Sigmoid colon (tissue), 7 donors: ENCODE results near the gene RAB11B. TPM values are rescaled to one million over a fixed set of nuclear protein-coding genes. Genes with fewer than 3 reads are reported as not detected.

Source experiments
- DNase-seq: peaks from one replicate; pipeline ENCODE4 v3.0.0-alpha.2; 2019
- H3K27ac ChIP-seq, 4 donors: fragments of 200-600 bp; sonication (generic); one replicate each; pipeline ENCODE4 v1.5.1; 2016 to 2019; ENCODE audit warnings: mild to moderate bottlenecking in 1 of 4
- H3K27me3 ChIP-seq, 3 donors: fragments of 200-600 bp; sonication (generic); one replicate each; pipeline ENCODE4 v1.5.1; 2019; ENCODE audit warnings: mild to moderate bottlenecking in 1 of 3
- H3K36me3 ChIP-seq, 4 donors: fragments of 200-600 bp; sonication (generic); one replicate each; pipeline ENCODE4 v1.5.1; 2016 to 2019
- H3K4me1 ChIP-seq, 4 donors: fragments of 200-600 bp; sonication (generic); one replicate each; pipeline ENCODE4 v1.5.1; 2017 to 2019
- H3K4me3 ChIP-seq, 4 donors: fragments of 200-600 bp; sonication (generic); one replicate each; pipeline ENCODE4 v1.5.1; 2017 to 2019; ENCODE audit warnings: mild to moderate bottlenecking in 2 of 4, moderate library complexity in 1 of 4
- H3K9me3 ChIP-seq, 4 donors: fragments of 200-600 bp in 3 of 4; sonication (generic) in 3 of 4; one replicate each; pipeline versions ENCODE4 v1.5.1 to v1.6.1; 2013 to 2019
- CTCF ChIP-seq, 4 experiments: fragments of 450-650 bp in 3 of 4; fragments of 200-600 bp in 1 of 4; IDR thresholded peaks; one replicate each; pipeline ENCODE4 v1.5.1; 2016 to 2019; ENCODE audit warnings: antibody characterized with exemption in 4 of 4, mild to moderate bottlenecking in 3 of 4, moderate library complexity in 2 of 4
- EP300 ChIP-seq, 4 donors: sonication (generic); formaldehyde crosslinking; IDR thresholded peaks; one replicate each; pipeline ENCODE4 v1.6.1; 2017; ENCODE audit warnings: antibody characterized with exemption in 4 of 4
- POLR2A ChIP-seq, 2 donors: fragments of 450-650 bp; IDR thresholded peaks; one replicate each; pipeline ENCODE4 v1.6.1; 2016; ENCODE audit warnings: antibody characterized with exemption in 2 of 2, mild to moderate bottlenecking in 2 of 2, moderate library complexity in 2 of 2
- POLR2AphosphoS5 ChIP-seq, 4 donors: sonication (generic); formaldehyde crosslinking; IDR thresholded peaks; one replicate each; pipeline ENCODE4 v1.6.1; 2017; ENCODE audit warnings: antibody characterized with exemption in 4 of 4
- WGBS, 2 donors: extraction: QIAGEN DNeasy Blood & Tissue Kit; methylation state at CpG; one replicate each; pipeline ENCODE4 v1.1.7; 2013; 5-methylcytosine and 5-hydroxymethylcytosine counted together
- intact Hi-C: fragments of 100-400 bp; cut with DNase I; formaldehyde crosslinking; loops from one replicate; pipeline ENCODE4 v1.15.1; 2023
- polyA plus RNA-seq, 3 donors: library from polyadenylated mRNA; stranded (reverse); fragments of 200-250 nt; gene quantifications; one replicate each; pipeline ENCODE4 v1.2.3, GENCODE V29; 2013
- small RNA-seq, 3 donors: library from RNA; depleted of rRNA; stranded (forward); fragments of <200 nt; gene quantifications; one replicate each; pipeline ENCODE3, GENCODE V24; 2016
- total RNA-seq, 4 donors: library from RNA; depleted of rRNA; stranded (reverse); fragments of >200 nt; gene quantifications; one replicate each; pipeline ENCODE4 v1.1.0, GENCODE V29; 2016
- donor health status: healthy with polysubstance abuse.
- donor health status: Bipolar disorder and iron deficiency.
- donor health status: healthy.

The RAB11B gene
- total and polyA plus RNA-seq, 7 donors: 17.5 to 103 (median 42.1) TPM

DNA sequence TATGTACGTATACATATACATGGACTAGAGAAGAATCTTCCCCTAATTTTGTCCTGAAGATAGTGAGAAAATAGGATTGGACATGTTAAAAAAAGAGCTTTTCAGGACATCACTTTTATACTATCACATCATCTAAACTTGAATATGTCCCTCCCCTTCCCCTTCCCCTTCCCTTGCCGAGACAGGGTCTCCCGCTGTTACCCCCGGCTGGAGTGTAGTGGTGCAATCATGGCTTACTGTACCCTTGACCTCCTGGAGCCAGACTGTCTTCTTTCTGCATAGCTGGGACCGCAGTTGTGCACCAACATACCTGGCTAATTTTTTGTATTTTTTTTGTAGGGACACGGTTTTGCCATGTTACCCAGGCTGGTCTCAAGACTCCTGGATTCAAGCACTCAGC lies 61.2 kb downstream of the RAB11B start:
- TF ChIP-seq EP300 (IDR thresholded peaks at IDR 0.05) (no peak), POLR2AphosphoS5 (IDR thresholded peaks at IDR 0.05) (no peak)
- no peak for DNase-seq
- WGBS, 2 donors: 73 to 76% methylated on average over 6 of the region's 6 CpGs
- intact Hi-C loops: no loop called here
- Histone ChIP-seq H3K36me3 (peaks cover 0 to 27% (median 4%) of the 10 kb centered on the region in 4 donors), H3K9me3 (no peaks in the 10 kb centered on the region), H3K4me3 (no peak overlapping the region), H3K27ac (no peak overlapping the region), H3K4me1 (peaks cover 0 to 90% (median 85%) of the 10 kb centered on the region in 4 donors), H3K27me3 (no peaks in the 10 kb centered on the region)

DNA sequence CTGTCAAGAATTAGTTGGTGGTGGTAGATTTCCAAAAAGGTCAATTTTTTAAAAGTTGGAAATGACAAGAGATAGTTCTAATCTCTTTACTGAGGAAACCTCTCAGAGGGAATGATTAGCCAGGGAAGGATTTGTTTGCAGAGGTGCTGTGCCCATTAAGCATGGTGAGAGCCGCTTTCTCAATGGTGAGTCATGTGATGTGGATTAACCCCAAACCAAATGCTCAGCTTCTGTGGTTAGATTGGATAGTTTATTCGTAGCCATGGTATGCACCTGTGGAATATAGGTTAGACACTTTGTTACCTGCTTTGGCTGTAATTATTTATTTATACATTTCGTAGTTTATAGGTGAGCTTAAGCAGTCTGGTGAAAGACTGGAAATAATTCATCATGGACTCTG lies 61.7 kb downstream of the RAB11B start:
- intact Hi-C loops: no loop called here

GRCh38 chr19:8452446-8453123 lies 62.4 kb downstream of the RAB11B start:
- TF ChIP-seq CTCF (IDR thresholded peaks at IDR 0.05) (no peak), POLR2A (IDR thresholded peaks at IDR 0.05) (no peak), EP300 (IDR thresholded peaks at IDR 0.05) (no peak), POLR2AphosphoS5 (IDR thresholded peaks at IDR 0.05) (no peak)
- 63 to 75% methylated on average over 4 of the region's 4 CpGs for WGBS, 2 donors
- H3K4me1 ChIP-seq: peaks cover 0 to 90% (median 85%) of the 10 kb centered on the region in 4 donors
- H3K4me3 ChIP-seq: no peak overlapping the region
- intact Hi-C loops: no loop called here
- H3K36me3 ChIP-seq: peaks cover 0 to 32% (median 4%) of the 10 kb centered on the region in 4 donors
- no peaks in the 10 kb centered on the region for H3K9me3 ChIP-seq
- peak; percentile 22 for DNase-seq
- no peak overlapping the region for H3K27ac ChIP-seq
- no peaks in the 10 kb centered on the region for H3K27me3 ChIP-seq

More for the DNA sequence above, 61.7 kb downstream of the RAB11B start:
- H3K4me1 ChIP-seq: peaks cover 0 to 90% (median 85%) of the 10 kb centered on the region in 4 donors
- H3K36me3 ChIP-seq: peaks cover 0 to 27% (median 4%) of the 10 kb centered on the region in 4 donors
- H3K4me3 ChIP-seq: no peak overlapping the region
- H3K27me3 ChIP-seq: no peaks in the 10 kb centered on the region
- WGBS, 2 donors: 52 to 53% methylated on average over 3 of the region's 3 CpGs
- no peaks in the 10 kb centered on the region for H3K9me3 ChIP-seq
- TF ChIP-seq POLR2AphosphoS5 (IDR thresholded peaks at IDR 0.05): no peak
- no peak for TF ChIP-seq CTCF (IDR thresholded peaks at IDR 0.05)
- TF ChIP-seq EP300 (IDR thresholded peaks at IDR 0.05): no peak
- TF ChIP-seq POLR2A (IDR thresholded peaks at IDR 0.05): no peak
- no peak overlapping the region for H3K27ac ChIP-seq
- peak; percentile 34 for DNase-seq

DNA sequence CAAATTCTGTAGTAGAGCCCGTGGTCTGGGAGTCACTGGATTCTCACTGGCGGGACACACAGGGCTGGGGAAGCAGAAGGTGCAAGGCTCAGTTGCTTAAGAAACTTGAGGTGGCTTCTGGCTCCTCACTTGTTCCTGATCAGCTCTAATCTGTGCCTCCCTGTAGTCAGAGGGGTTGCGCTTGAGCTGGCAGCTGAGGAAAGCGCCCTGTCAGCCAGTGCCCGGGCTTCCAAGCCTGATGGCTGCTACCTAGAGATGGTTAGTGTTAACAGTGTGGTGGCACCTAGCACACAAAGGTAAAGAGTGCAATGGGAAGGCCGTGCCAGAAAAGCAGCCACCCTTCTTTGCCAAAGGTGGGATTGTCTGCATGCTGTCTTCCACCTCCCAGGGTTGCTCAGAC lies 63.5 kb downstream of the RAB11B start:
- Histone ChIP-seq H3K36me3 (peaks cover 0 to 32% (median 4%) of the 10 kb centered on the region in 4 donors), H3K4me1 (peaks cover 0 to 90% (median 84%) of the 10 kb centered on the region in 4 donors), H3K4me3 (no peak overlapping the region), H3K27me3 (no peaks in the 10 kb centered on the region), H3K27ac (no peak overlapping the region), H3K9me3 (no peaks in the 10 kb centered on the region)
- TF ChIP-seq POLR2AphosphoS5 (IDR thresholded peaks at IDR 0.05) (no peak), POLR2A (IDR thresholded peaks at IDR 0.05) (no peak), CTCF (IDR thresholded peaks at IDR 0.05) (no peak), EP300 (IDR thresholded peaks at IDR 0.05) (no peak)
- WGBS, 2 donors: 85 to 88% methylated on average over 6 of the region's 6 CpGs
- intact Hi-C loops: no loop called here
- DNase-seq: peak; percentile 39

Small RNA genes lying within 50 kb of the gene (small RNA-seq; reads per million reads assigned to genes)
- gene MIR4999: 0 to 0.87 (median 0.43) reads per million in 3 donors

Other genes with a start within 250 kb of the RAB11B start
- gene FBN3, start 240.8 kb upstream of the RAB11B start, total RNA-seq: not detected
- under 1 TPM in 1 of 3 donors, not detected in 2; 0.06 TPM for gene FBN3, start 240.8 kb upstream of the RAB11B start, polyA plus RNA-seq
- 10 to 100 TPM; 24.1 to 40.0 (median 30.2) TPM for gene CERS4, start 181.0 kb upstream of the RAB11B start, total RNA-seq
- 10 to 100 TPM in 2 of 3 donors, 1 to 10 TPM in 1; 1.4 to 18.6 (median 11.4) TPM for gene CERS4, start 181.0 kb upstream of the RAB11B start, polyA plus RNA-seq
- gene CD320, start 82.0 kb upstream of the RAB11B start, total RNA-seq: 10 to 100 TPM; 22.5 to 39.6 (median 28.7) TPM
- 10 to 100 TPM; 10.2 to 72.6 (median 12.0) TPM for gene CD320, start 82.0 kb upstream of the RAB11B start, polyA plus RNA-seq
- gene NDUFA7, start 69.0 kb upstream of the RAB11B start, total RNA-seq: 10 to 100 TPM; 21.0 to 35.5 (median 27.5) TPM
- 100 to 1,000 TPM; 115 to 146 (median 130) TPM for gene NDUFA7, start 69.0 kb upstream of the RAB11B start, polyA plus RNA-seq
- 100 to 1,000 TPM; 244 to 601 (median 414) TPM for gene RPS28, start 68.9 kb upstream of the RAB11B start, total RNA-seq
- gene RPS28, start 68.9 kb upstream of the RAB11B start, polyA plus RNA-seq: 100 to 1,000 TPM; 574 to 938 (median 657) TPM
- gene KANK3, start 47.1 kb upstream of the RAB11B start, total RNA-seq: 1 to 10 TPM; 6.5 to 8.9 (median 8.4) TPM
- gene KANK3, start 47.1 kb upstream of the RAB11B start, polyA plus RNA-seq: 1 to 10 TPM in 2 of 3 donors, under 1 TPM in 1; 0.92 to 4.9 (median 3.6) TPM
- 10 to 100 TPM in 3 of 4 donors, 1 to 10 TPM in 1; 7.1 to 31.6 (median 24.0) TPM for gene ANGPTL4, start 26.2 kb upstream of the RAB11B start, total RNA-seq
- 10 to 100 TPM in 1 of 3 donors, 1 to 10 TPM in 2; 2.3 to 10.3 (median 2.4) TPM for gene ANGPTL4, start 26.2 kb upstream of the RAB11B start, polyA plus RNA-seq
- gene MARCHF2, start 22.9 kb downstream of the RAB11B start, total RNA-seq: 100 to 1,000 TPM; 283 to 383 (median 303) TPM
- 10 to 100 TPM; 25.8 to 46.2 (median 42.1) TPM for gene MARCHF2, start 22.9 kb downstream of the RAB11B start, polyA plus RNA-seq
- 100 to 1,000 TPM in 1 of 4 donors, 10 to 100 TPM in 3; 62.8 to 100 (median 76.1) TPM for gene HNRNPM, start 54.6 kb downstream of the RAB11B start, total RNA-seq
- 100 to 1,000 TPM in 1 of 3 donors, 10 to 100 TPM in 2; 80.5 to 224 (median 83.9) TPM for gene HNRNPM, start 54.6 kb downstream of the RAB11B start, polyA plus RNA-seq
- 1 to 10 TPM in 1 of 4 donors, under 1 TPM in 2, not detected in 1; 0.16 to 1.1 (median 0.36) TPM for gene PRAM1, start 112.3 kb downstream of the RAB11B start, total RNA-seq
- gene PRAM1, start 112.3 kb downstream of the RAB11B start, polyA plus RNA-seq: 1 to 10 TPM in 1 of 3 donors, under 1 TPM in 2; 0.60 to 1.5 (median 0.69) TPM
- gene ZNF414, start 123.8 kb downstream of the RAB11B start, total RNA-seq: 10 to 100 TPM in 2 of 4 donors, 1 to 10 TPM in 2; 3.6 to 18.9 (median 10.9) TPM
- 10 to 100 TPM; 17.1 to 31.0 (median 24.0) TPM for gene ZNF414, start 123.8 kb downstream of the RAB11B start, polyA plus RNA-seq
- 10 to 100 TPM in 3 of 4 donors, 1 to 10 TPM in 1; 7.4 to 13.2 (median 11.6) TPM for gene MYO1F, start 187.1 kb downstream of the RAB11B start, total RNA-seq
- gene MYO1F, start 187.1 kb downstream of the RAB11B start, polyA plus RNA-seq: 10 to 100 TPM in 1 of 3 donors, 1 to 10 TPM in 2; 6.6 to 19.4 (median 6.9) TPM
- 10 to 100 TPM; 20.3 to 90.6 (median 27.2) TPM for gene ADAMTS10, start 220.4 kb downstream of the RAB11B start, total RNA-seq
- 10 to 100 TPM in 1 of 3 donors, 1 to 10 TPM in 1, not detected in 1; 1.2 to 13.7 TPM for gene ADAMTS10, start 220.4 kb downstream of the RAB11B start, polyA plus RNA-seq
- not detected for gene NFILZ, start 240.3 kb downstream of the RAB11B start, total RNA-seq
- gene NFILZ, start 240.3 kb downstream of the RAB11B start, polyA plus RNA-seq: not detected